Mesothelial cell of epicardium (in vitro differentiated cells): ENCODE measurements around the gene FSCN2. TPM values are rescaled to one million over a fixed set of nuclear protein-coding genes. Genes with fewer than 3 reads are reported as not detected.
A peak's percentile ranks its signal among the peaks of the same experiment; 100 is the strongest.

Experiments
- DNase-seq, 2 experiments: peaks; one replicate each; pipeline ENCODE4 v3.0.0; 2021; ENCODE audit warnings: low spot score in 2 of 2; ENCODE audit not compliant: unreplicated experiment in 2 of 2
- H3K27ac Mint-ChIP-seq: 2 replicates; pipeline ENCODE4 v1.8.0; 2021; ENCODE audit warnings: mixed read lengths
- H3K27me3 Mint-ChIP-seq: 2 replicates; pipeline ENCODE4 v1.8.0; 2021; ENCODE audit warnings: low read depth, mixed read lengths
- H3K36me3 Mint-ChIP-seq: 2 replicates; pipeline ENCODE4 v1.8.0; 2021; ENCODE audit warnings: mixed read lengths
- H3K4me1 Mint-ChIP-seq: 2 replicates; pipeline ENCODE4 v1.8.0; 2021; ENCODE audit warnings: mixed read lengths
- H3K4me3 Mint-ChIP-seq: 2 replicates; pipeline ENCODE4 v1.8.0; 2021; ENCODE audit warnings: mild to moderate bottlenecking, moderate library complexity, mixed read lengths
- H3K9me3 Mint-ChIP-seq: 2 replicates; pipeline ENCODE4 v1.8.0; 2021; ENCODE audit warnings: mixed read lengths
- total RNA-seq: library from RNA; stranded (reverse); gene quantifications from 3 replicates; pipeline ENCODE4 v1.2.1, GENCODE V29; 2021
- TF ChIP-seq, protein P1 (sequence below): fragments of 200-600 bp; sonication (generic); IDR thresholded peaks from one replicate; pipeline ENCODE4 v1.5.0; 2021; ENCODE audit warnings: antibody characterized with exemption; ENCODE audit not compliant: unreplicated experiment

Gene FSCN2
- total RNA-seq, 1 donor from 2014 or later = 17.3 TPM

DNA sequence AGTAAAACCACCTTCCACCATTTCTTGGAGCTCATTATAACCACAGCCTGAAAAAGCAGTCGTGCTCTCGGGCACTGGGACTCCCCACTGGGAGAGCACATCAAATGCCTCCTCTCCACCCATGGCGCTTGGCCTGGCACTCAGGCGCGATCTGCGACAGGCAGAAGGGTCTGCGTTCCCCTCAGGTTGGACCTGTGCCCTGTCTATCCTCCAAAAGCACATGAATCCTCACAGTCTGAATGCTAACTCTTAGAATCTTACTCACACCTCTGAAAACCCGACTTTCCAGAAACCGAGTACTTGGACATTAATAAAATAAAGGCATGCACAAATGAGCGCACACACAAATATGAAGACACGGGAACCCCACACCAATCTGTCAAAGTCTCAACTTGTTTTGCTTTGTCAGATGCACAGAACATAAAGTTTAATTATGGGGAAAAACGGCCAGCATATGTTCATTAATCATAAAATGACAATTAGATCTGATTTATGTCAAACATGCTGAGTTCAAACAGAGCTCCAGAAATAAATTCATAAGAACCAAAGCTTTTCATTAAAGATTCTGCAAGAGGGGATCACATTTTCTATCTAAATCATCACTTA lies 44.5 kb downstream of the FSCN2 start:
- no peak overlapping the region for H3K4me3 Mint-ChIP-seq
- H3K27ac Mint-ChIP-seq = peak overlapping the region; percentile 10
- H3K4me1 Mint-ChIP-seq = peaks cover 41% of the 10 kb centered on the region
- DNase-seq = peak in 1 of 2 experiments; percentile 52
- no peaks in the 10 kb centered on the region for H3K9me3 Mint-ChIP-seq
- TF ChIP-seq, protein P1, sequence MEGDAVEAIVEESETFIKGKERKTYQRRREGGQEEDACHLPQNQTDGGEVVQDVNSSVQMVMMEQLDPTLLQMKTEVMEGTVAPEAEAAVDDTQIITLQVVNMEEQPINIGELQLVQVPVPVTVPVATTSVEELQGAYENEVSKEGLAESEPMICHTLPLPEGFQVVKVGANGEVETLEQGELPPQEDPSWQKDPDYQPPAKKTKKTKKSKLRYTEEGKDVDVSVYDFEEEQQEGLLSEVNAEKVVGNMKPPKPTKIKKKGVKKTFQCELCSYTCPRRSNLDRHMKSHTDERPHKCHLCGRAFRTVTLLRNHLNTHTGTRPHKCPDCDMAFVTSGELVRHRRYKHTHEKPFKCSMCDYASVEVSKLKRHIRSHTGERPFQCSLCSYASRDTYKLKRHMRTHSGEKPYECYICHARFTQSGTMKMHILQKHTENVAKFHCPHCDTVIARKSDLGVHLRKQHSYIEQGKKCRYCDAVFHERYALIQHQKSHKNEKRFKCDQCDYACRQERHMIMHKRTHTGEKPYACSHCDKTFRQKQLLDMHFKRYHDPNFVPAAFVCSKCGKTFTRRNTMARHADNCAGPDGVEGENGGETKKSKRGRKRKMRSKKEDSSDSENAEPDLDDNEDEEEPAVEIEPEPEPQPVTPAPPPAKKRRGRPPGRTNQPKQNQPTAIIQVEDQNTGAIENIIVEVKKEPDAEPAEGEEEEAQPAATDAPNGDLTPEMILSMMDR = no peak
- peaks cover 20% of the 10 kb centered on the region for H3K27me3 Mint-ChIP-seq
- peaks cover 46% of the 10 kb centered on the region for H3K36me3 Mint-ChIP-seq

DNA sequence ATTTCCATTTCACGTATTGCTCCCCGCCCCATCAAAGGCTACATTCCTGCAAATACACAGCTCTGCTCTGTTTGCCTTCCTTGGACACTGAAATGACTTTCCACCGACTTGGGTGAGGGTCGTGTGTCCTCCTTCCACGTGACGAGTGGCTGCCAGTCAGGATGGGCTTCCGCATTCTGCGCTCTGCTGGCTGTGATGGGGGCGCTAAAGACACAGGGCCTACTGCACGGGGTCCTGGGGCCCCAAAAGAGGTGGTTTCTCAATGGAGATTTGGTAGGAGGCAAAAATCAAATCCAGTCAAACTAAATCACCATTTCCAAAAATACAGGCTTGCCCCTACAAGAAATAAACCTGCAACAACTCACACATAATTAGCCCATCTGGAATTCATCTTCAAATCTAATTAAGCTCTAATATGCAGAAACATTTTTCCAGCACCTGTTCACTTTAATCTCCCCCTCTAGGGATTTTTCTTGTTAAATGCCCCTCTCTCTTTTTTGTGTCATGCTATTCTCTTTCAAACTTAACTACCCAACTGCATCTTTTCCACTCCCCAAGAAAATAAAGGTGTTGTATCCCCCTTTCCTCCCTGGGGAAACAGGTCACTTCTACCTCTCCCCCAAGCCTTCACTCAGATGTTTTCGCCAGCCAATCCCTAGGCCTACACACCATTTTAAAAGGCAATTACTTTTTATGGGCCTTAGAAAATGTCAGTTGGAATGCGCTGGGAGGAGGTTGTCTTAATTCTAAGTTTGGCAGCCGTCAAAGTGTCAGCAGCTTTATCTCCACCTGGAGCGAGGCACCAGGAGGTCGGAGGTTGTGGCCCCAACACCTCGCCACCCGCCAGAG lies 45.8 kb downstream of the FSCN2 start:
- no peak overlapping the region for H3K27ac Mint-ChIP-seq
- H3K4me1 Mint-ChIP-seq = peaks cover 28% of the 10 kb centered on the region
- H3K36me3 Mint-ChIP-seq = peaks cover 43% of the 10 kb centered on the region
- TF ChIP-seq, protein P1 = no peak
- H3K27me3 Mint-ChIP-seq = peaks cover 24% of the 10 kb centered on the region
- DNase-seq = no peak
- no peaks in the 10 kb centered on the region for H3K9me3 Mint-ChIP-seq
- H3K4me3 Mint-ChIP-seq = peak overlapping the region; percentile 30

DNA sequence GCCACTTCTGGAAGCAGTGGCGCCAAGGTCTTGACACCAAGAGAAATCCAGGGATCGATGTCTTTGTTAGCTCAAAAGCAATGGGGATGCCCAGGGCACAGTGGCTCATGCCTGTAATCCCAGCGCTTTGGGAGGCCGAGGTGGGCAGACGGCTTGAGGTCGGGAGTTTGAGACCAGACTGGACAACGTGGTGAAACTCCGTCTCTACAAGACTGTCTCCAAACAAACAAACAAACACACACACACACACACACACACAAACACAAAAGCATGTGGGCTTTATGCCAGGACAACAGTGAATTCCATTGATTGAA lies 46.4 kb downstream of the FSCN2 start:
- H3K27ac Mint-ChIP-seq = no peak overlapping the region
- H3K4me3 Mint-ChIP-seq = no peak overlapping the region
- peaks cover 26% of the 10 kb centered on the region for H3K4me1 Mint-ChIP-seq
- DNase-seq = no peak
- peaks cover 42% of the 10 kb centered on the region for H3K36me3 Mint-ChIP-seq
- peaks cover 24% of the 10 kb centered on the region for H3K27me3 Mint-ChIP-seq
- TF ChIP-seq, protein P1 = no peak
- no peaks in the 10 kb centered on the region for H3K9me3 Mint-ChIP-seq

DNA sequence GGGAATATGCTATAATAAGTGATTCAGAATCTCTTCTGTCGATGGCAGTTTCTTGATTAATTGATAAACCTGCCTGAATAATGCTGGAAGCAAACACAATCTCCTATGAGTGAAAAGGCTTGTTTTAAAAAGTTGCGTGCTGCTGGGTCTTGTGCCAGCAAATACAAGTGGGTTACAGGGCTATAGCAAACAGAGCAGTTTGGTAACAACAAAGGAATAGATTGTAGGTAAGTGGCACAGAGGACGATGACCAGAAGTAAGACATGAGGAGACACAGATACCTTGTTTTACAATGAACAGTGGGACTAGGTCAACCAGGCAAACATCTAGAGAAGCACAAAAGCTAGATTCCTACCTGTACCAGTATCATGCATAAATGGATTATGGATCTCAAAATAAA lies 47.7 kb downstream of the FSCN2 start:
- Mint-ChIP-seq H3K4me3 (no peak overlapping the region), H3K9me3 (no peaks in the 10 kb centered on the region), H3K4me1 (peaks cover 26% of the 10 kb centered on the region), H3K27me3 (peaks cover 18% of the 10 kb centered on the region), H3K27ac (no peak overlapping the region), H3K36me3 (peaks cover 42% of the 10 kb centered on the region)
- TF ChIP-seq, protein P1 = no peak
- DNase-seq = no peak

DNA sequence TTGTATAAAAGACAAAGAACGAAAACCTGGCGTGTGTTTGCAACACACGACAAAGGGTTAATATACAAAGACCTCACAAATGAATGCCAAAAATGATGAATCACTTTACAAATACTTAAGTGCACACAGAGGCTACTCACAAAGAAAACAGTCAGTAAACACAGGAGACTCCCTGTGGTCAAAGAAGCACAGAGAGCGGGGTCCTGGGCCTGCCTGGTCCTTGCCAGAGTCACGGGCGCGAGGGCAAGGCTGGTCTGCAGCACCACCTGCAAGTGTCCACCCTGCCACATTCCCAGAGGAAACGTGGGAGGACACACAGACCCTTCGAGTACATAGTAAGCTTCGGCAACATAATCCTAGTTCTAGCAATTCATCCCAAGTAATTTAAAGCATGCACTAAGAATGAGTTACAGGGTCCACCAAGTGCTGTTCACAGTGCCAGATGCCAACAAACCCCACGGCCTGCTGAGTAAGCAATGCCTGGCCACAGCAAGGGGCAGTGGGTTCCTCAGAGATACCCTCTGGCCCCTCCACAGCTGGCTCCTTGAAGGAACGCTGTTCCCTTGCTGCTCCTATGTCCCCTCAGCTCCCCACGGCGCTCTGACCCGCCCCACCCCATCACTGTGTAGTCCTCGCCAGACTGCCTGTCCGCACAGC lies 48.6 kb downstream of the FSCN2 start:
- TF ChIP-seq, protein P1 = no peak
- H3K27ac Mint-ChIP-seq = no peak overlapping the region
- peaks cover 15% of the 10 kb centered on the region for H3K27me3 Mint-ChIP-seq
- no peak overlapping the region for H3K4me3 Mint-ChIP-seq
- peaks cover 42% of the 10 kb centered on the region for H3K36me3 Mint-ChIP-seq
- peaks cover 26% of the 10 kb centered on the region for H3K4me1 Mint-ChIP-seq
- DNase-seq = no peak
- H3K9me3 Mint-ChIP-seq = no peaks in the 10 kb centered on the region
